GM10847 (cell line): ENCODE measurements around the gene PPFIBP2.

Experiments used
- POLR2A ChIP-seq: IDR thresholded peaks from 2 replicates; pipeline ENCODE4 v1.6.1; 2011; ENCODE audit not compliant: insufficient read length; ENCODE audit errors: extremely low read depth

PPFIBP2 gene

DNA sequence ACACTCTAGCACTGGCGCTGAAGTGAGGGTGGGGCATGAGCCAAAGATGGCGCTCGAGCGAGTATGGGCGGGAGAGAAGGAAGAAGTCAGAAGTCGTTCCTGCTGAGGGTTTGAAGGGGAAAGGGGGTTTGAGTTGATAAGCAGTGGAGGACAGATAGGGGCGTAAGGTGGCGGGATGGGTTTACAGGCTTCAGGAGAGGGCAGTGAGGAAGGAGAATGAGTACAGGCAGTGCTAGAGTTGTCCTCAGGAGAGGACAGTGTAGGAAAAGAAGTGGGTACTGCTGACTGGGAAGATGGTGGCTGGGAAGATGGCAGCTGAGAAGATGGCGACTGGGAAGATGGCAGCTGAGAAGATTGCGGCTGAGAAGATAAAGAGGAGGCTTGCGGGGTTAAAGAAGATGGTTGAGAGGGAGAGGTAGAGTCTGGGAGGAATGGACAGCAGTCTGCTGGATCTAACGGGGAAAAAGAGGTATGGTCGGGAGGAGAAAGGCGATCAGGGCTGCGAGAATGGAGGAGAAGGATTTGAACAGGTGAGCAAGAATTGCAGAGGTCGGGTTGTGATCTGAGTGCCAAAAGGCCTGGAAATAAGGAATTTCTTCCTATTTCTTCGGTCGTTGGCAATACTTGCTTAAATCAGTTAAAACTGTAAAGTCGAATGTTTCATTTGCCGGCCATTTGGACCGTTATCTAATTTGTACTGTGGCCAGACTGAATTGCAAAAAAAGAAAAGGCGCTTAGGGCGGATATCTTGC is 5.2 kb downstream of the PPFIBP2 start:
- no peak for TF ChIP-seq POLR2A

DNA sequence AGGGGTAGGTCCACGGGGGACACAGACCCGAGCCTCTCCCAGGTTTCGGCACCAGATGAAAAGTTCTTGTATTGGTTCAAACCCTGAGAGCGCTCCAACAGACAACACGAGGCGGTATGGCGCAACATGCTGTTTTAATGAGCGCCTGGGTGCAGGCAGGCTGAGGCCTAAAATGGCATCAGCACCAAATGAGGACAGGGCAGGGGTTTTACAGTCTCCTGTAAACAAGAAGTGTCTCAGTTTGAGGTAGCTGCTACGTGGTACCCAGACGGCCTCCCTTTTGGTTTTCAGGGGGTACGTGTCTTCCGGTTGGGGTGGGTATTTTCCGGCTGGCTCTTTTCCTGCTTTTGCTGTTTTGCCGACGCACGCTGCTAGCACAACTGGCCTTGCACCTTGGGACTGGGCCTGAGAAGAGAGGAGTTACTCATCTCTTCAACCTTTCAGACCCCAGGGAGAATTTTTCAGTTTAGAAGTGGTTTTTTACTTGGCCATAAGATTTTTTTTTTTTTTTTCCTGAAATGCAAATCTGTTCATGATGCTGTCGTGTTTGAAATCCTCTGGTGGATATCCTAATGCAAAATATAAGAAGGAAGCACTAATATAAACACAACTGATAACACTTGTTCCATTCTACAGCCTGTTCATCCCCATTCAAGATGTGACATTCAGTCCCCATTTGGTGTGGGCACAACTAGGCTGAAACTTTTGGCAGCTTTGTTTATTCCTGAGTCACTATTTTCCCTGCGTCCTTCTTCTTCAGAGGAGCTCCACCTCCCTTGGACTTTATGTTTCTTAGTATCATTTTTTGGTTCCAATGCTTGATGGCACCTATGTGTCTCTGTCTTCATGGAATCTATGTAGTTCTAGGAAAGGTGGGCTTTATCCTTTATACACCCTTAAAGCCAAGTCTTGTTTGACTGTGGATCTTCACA is 6.5 kb downstream of the PPFIBP2 start:
- TF ChIP-seq POLR2A, result peak; percentile 24

DNA sequence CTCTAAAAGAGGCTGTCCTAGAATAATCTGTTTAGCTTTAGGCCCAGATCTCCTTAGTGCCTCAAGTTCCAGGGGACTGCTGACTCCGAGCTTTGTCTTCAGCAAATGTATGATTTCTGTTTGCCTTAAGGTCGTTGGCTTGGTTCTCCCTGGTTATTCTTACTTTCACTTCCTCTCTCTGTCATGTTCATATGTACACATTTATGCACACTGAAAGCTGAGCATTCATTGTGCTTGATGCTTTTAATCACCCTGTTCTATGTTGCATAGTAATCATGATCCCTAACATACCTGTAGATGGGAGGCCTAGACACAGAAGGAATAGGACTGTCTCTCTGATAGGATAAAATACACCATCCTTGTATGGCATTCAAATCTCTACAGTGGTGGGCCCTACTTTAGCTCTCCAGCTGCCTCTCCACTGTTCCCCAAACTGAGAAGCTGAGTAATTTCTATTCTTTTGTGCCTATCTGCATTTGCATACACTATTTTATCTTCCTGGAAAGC is 7.2 kb downstream of the PPFIBP2 start:
- no peak for TF ChIP-seq POLR2A

DNA sequence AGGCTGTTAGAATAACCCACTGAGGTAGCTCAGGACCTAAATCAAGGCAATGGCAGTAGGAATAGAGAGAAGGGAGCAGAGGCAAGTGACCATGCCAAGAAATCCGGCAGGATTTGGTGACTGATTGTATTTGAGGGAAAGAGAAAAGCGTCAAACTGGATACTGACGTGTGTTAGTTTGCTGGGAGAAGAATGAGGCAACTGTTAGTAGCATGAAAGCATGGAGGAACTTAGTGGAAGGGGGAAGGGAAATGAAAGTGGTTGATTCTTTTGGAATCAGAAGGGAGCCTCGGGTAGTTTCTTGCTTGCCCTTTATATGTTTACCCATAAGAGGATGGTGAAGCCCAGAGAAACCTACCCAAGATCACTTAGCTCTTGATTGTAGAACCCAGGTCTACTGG is 8.3 kb downstream of the PPFIBP2 start:
- no peak for TF ChIP-seq POLR2A

DNA sequence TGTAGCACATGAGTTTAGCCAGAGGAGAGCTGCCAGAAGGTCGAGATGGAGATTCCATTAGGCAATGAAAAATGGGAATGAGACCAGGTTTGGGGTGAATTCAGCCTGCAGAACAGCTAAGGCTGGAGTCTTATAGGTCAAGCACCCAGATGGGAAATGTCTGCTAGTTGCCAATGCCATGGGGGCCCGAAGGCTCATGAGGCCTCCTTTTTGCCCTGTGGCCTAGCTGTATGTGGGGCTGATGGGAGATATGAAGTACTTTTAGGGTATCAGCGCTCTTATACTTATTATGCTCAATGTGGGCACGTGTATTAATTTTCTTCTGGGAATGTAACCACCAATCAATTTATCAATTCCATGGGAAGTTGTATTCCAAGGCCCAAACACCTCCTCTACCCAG is 8.7 kb downstream of the PPFIBP2 start:
- TF ChIP-seq POLR2A, result no peak

DNA sequence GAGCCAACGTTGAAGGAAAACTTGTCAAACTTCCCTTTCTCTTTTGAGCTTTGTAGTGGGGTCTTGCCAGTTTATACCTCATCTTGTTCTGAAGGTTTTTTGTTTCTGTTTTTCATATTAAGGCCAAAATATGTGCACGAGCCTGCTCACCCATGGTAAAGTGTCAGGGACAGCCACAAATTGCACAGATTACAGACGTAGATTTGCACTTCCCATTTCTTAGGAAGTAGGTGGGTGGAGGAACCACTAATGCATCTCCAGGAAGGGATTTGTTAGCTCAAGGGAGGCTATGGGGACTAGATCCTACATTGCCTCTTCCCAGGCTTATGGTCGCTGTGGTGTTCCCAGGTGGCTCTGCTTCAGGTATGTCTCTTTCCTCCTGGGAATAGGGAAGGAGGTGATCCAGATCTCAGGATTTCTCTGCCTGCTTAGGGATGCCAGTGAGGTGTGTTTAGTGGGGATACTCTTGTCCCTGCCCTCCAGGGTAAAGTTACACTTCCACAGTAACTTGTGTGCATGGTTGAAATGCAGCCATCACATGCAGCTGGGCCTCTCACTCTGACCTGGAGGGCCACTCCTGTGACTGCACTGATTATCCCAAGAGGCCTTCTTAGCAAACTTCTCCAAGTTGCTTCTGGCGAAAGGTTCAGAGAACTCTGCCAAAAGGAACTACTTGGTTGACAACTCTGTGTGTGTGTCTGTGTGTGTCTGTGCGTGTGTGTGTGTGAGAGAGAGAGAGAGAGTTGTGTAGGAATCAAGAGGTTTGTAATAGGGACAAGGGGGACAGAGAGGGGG is 9.8 kb downstream of the PPFIBP2 start:
- TF ChIP-seq POLR2A, result no peak

DNA sequence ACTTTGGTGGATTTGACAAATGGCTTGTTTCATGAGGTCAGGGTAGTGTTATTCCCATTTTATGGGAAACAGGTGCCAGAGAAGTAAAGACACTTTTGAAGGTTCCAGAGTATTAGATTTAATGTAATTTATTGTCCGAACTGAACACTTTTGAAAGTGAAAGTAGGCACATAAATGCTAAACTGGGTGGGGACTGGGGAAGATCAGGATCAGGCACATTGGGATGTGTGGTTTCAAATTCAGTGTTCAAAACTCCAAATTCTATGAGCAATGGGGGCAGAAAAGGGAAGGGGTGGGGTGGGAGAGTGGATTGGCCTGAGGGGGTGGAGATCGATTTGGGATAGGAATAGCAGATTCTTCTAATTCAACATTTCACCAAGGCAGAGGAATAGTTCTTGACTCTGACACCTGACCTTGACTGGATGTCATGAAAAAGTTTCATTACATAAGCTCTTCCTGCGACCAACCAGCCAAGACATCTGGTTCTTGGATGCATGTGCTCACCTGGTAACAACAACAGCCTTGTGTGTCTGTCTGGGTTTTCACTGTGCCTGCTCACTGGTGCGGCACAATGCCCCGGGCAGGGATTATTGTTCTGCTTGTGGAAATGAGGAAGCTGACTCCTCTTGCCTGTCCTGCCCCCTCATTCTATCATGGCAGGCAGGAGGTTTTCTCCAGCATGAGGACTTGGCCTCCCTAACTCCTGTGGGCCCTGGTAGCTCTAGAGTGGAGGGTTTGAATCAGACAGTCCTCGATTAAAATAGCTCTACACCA is 10.8 kb downstream of the PPFIBP2 start:
- no peak for TF ChIP-seq POLR2A

DNA sequence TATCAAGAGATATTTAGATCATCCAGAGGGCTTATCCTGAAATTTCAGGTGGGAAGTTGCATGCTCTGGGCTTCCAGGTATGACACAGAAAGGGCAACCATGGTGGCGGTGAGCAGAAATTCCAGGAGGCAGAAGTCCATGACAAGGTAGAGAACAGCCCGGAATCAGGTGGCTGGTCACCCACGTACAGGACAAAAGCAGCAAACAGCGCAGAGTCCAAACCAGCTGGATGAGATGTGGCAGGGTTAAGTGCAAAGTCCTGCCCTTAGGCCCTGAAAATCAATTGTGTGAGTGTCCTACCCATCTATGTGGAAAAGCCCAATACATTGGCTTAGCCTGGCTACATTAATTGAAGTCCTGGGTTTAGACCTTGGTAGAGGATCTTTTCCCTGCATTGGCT is 11.6 kb downstream of the PPFIBP2 start:
- no peak for TF ChIP-seq POLR2A

DNA sequence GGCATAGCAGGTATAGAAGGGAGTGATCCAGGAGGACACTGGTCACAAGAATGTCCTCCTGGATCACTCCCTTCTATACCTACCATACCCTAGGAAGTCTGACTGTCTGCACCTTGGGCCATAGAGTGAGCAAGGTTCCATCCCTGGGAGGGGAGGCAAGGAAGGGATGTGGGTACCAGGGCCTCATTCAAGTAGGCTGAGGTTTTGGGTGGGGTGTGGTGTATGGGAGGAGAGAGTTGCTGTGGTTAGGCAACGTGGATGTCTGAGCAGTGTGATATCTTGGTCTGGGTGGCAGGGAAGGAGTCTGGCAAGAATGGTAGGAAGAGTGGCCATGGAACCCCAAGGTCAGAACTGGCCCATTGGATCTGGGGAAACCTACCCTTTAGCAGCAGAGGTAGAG is 13.2 kb downstream of the PPFIBP2 start:
- TF ChIP-seq POLR2A, result no peak

DNA sequence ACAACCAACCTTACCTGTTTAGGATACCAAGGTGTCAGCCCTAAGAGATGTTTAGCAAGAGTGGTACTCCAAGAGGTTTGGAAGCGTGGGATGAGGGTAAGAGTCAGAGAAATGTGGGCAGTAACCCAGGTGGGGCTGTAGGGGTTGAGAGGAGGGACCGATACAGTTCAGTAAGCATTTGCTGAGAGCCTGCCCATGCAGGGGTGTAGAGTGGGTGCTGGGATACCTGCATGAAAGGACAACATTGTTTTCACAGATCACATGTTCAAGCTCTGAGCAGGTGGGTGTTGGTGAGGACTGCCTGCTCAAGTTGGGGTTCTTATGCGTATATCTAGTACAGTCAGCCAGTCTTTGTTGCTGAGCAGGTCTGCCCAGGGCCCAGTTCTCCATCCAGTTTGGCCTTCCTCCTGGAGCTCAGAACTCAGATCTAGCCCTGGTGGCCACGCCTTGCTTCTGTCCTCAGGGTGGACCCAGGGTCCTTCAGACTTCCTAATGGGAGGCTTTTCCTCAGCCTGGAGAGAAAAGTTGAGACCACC is 14.8 kb downstream of the PPFIBP2 start:
- TF ChIP-seq POLR2A, result no peak

DNA sequence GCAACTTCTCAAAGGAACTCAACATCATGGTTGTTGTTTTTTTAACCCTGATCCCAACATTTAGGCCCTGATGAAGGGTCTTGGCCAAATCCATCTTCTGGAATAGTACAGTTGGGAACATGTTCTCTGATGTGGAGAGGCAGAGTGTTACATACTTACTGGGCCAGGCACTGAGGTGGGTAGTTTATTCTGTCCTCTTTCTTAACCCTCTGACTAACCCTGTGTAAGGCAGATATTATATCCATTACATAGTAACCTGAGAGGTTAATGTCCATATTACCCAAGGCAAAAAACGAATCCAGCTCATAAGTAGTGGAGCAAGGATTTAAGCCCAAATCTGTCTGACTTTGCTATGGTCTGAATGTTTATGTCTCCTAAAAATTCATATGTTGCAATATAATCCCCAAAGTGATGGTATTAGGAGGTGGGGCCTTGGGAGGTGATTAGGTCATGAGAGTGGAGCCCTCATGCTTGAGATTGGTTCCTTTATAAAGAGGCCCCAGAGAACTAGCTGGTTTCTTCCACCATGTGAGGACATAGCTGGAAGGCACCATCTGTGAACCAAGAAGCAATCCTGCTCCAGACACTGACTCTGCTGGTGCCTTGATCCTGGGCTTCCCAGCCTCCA is 16.3 kb downstream of the PPFIBP2 start:
- TF ChIP-seq POLR2A, result no peak

DNA sequence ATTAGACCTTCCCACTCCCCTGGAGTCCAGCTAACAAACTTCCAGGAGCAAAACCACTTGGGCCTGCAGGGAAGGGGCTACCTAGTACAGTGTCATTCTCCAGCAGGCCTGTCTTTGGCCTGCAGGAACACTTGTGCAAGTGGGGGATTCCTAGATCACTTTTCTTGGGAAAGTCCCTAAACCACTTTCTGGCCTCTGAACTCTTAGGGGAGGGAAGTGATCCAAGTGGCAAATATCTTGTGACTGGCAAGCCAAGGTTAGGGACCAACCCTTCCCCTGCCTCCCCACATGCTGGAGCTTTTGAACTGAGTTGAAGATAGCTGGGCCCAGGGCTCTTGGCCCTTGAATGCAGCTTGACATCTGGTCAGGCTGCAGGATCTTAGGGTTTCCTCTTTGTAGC is 17.2 kb downstream of the PPFIBP2 start:
- no peak for TF ChIP-seq POLR2A

DNA sequence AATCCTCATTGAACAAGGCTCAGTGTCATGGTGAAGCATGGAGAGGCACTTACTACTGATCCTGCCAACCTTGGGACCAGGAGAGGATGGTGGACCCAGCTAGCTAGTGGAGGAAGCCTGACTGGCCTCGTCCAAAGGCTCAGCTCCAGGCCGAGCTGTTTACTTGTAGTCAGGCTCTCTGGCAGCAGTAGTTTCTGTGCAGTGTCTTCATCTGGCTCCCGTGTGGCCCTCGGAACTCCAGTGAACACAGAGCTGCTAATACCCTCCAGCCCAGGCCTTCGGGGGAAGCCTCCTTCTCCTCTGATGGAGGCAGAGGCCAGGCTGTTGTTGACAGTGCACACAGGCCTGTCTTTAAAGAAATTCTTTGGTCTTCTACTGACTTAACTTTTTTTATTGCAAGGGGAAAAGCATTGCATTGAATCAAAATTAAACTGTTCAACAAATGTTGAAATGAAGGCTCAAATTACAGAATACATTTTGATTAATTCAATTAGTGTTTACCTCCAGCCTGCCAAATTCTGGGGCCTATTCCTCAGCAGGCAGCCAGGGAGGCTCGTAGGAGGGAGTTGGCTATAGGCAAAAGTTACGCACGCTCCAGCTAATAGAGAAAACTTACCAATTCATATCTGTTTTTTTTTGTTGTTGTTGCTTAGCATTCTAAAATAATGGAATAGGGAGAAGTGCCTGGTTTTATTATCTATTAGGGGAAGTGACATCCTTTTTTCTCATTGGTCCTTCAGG is 18.8 kb downstream of the PPFIBP2 start:
- TF ChIP-seq POLR2A, result no peak
